CD4-positive, alpha-beta T cell (primary cell): ENCODE data around the gene GALNT18. TPM values are rescaled to one million over a fixed set of nuclear protein-coding genes. Genes with fewer than 3 reads are reported as not detected.

Source experiments
- ATAC-seq: fragments of 200-7000 bp; cut with Tn5 transposase; one replicate; pipeline ENCODE4 v1.10.0; 2022; ENCODE audit warnings: mild to moderate bottlenecking; ENCODE audit not compliant: poor library complexity
- CTCF ChIA-PET: fragments of 350-600 bp; sonication (Branson Sonifier 250); formaldehyde crosslinking; loops from one replicate; lab custom pipeline; 2021; ENCODE audit warnings: antibody characterized with exemption, inconsistent platforms; lab: Charles Lee
- POLR2A ChIA-PET: fragments of 350-600 bp; sonication (Branson Sonifier 250); formaldehyde crosslinking; loops from one replicate; lab custom pipeline; 2021; ENCODE audit warnings: antibody characterized with exemption, inconsistent platforms; lab: Charles Lee
- DNase-seq, 14 experiments: peaks; one replicate each; pipeline ENCODE4 v3.0.0-alpha.2; 2013 to 2020; ENCODE audit warnings: mixed read lengths in 2 of 14
- H3K27ac ChIP-seq, 2 donors: one replicate each; pipeline versions ENCODE4 v1.5.1 to v1.7.0; 2013; ENCODE audit warnings: low read length in 2 of 2, low read depth in 1 of 2, mild to moderate bottlenecking in 1 of 2
- H3K27me3 ChIP-seq, 2 experiments: 1 replicate in 1 of 2; 2 replicates in 1 of 2; pipeline versions ENCODE4 v1.6.1 to v1.7.0; 2013; ENCODE audit warnings: low read length in 2 of 2, control low read depth in 1 of 2, mild to moderate bottlenecking in 1 of 2, moderate library complexity in 1 of 2; ENCODE audit not compliant: insufficient read depth in 2 of 2, control insufficient read depth in 1 of 2
- H3K36me3 ChIP-seq: one replicate; pipeline ENCODE4 v1.6.1; 2013; ENCODE audit warnings: low read length, control low read depth; ENCODE audit not compliant: insufficient read depth
- H3K4me1 ChIP-seq: one replicate; pipeline ENCODE4 v1.6.1; 2013; ENCODE audit warnings: low read length, control low read depth; ENCODE audit not compliant: insufficient read depth
- H3K4me3 ChIP-seq: one replicate; pipeline ENCODE4 v1.5.1; 2013; ENCODE audit warnings: mild to moderate bottlenecking, low read length, moderate library complexity
- H3K9me3 ChIP-seq, 2 experiments: 1 replicate in 1 of 2; 2 replicates in 1 of 2; pipeline versions ENCODE4 v1.6.1 to v1.7.0; 2013; ENCODE audit warnings: low read length in 2 of 2, mild to moderate bottlenecking in 2 of 2, control low read depth in 1 of 2, moderate library complexity in 1 of 2; ENCODE audit not compliant: control insufficient read depth in 1 of 2, insufficient read depth in 1 of 2
- H3K27ac Mint-ChIP-seq: one replicate; pipeline ENCODE4 v1.8.0; 2020; ENCODE audit warnings: mixed read lengths
- H3K27me3 Mint-ChIP-seq: one replicate; pipeline ENCODE4 v1.8.0; 2021; ENCODE audit warnings: mixed read lengths
- H3K36me3 Mint-ChIP-seq: one replicate; pipeline ENCODE4 v1.8.0; 2021; ENCODE audit warnings: low read depth, mixed read lengths
- H3K4me1 Mint-ChIP-seq: one replicate; pipeline ENCODE4 v1.8.0; 2021; ENCODE audit warnings: low read depth, mixed read lengths
- H3K4me3 Mint-ChIP-seq: one replicate; pipeline ENCODE4 v1.8.0; 2020; ENCODE audit warnings: mild to moderate bottlenecking, mixed read lengths
- H3K9me3 Mint-ChIP-seq: one replicate; pipeline ENCODE4 v1.8.0; 2020; ENCODE audit warnings: mixed read lengths
- CTCF ChIP-seq: fragments of 200-600 bp; IDR thresholded peaks from one replicate; pipeline ENCODE4 v1.8.0; 2022; ENCODE audit warnings: antibody characterized with exemption, mild to moderate bottlenecking
- intact Hi-C, 2 experiments: fragments of 100-400 bp; cut with DNase I in 1 of 2; cut with micrococcal nuclease in 1 of 2; formaldehyde crosslinking; loops; one replicate each; pipeline versions ENCODE4 v1.15.1 to v1.9.0; 2023 to 2025; cut with DNase I, micrococcal nuclease
- total RNA-seq, 174 experiments: library from RNA in 2 of 174; stranded (reverse) in 2 of 174; gene quantifications; one replicate each; pipeline ENCODE4 v1.2.3 and lab custom pipeline; 2021 to 2026

The GALNT18 gene
- total RNA-seq, 2 experiments from 2014 or later, result 0.08 TPM; not detected in 1

- Mint-ChIP-seq H3K36me3 (no peaks in the 10 kb centered on the region), H3K9me3 (peaks cover 2% of the 10 kb centered on the region), H3K27me3 (peaks cover 5% of the 10 kb centered on the region), H3K27ac (no peak overlapping the region), H3K4me3 (no peak overlapping the region), H3K4me1 (no peaks in the 10 kb centered on the region)
- DNase-seq (no peak), ATAC-seq (no peak)
- intact Hi-C loops, result no loop called here
- Histone ChIP-seq H3K27ac (no peak overlapping the region), H3K4me1 (no peaks in the 10 kb centered on the region), H3K36me3 (no peaks in the 10 kb centered on the region), H3K27me3 (peaks cover 0 to 2% of the 10 kb centered on the region in 2 experiments), H3K9me3 (peaks cover 0 to 3% of the 10 kb centered on the region in 2 experiments), H3K4me3 (no peak overlapping the region)
- POLR2A ChIA-PET, result no interaction called here
- CTCF ChIA-PET, result no interaction called here
- TF ChIP-seq CTCF, result no peak
Measured at GRCh38 chr11:11370962-11371303, 250.9 kb downstream of the GALNT18 start.

DNA sequence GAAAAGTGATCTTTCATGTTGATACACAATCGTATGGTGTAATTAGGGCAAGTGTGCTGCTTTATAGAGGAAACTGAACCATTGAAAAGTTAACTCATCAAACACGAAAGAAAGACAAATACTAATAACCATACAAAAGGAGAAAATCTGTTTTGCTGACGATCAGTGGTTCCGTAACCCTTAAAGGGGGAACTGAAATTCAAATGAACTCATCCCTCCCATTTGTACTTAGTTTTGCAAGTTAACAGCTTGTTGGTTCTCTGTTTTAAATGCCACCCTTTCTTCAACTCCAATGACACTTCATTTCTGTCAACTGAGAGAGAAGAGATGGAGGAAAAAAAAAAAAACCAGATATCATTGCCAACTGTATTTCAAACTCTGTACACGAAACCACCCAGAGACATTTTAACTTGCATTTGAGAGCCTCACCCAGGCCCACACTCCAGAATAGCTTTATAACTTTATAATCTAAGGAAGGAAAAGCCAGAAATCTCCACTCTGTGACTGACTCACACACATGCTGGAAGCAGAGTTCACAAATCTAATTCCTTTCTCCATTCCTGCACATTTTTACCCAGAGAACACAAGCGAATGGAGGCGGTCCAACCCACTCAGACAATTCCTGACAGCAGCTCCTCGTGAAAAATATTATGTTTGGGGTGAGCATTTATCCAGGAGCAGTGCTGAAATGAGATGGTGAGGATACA lies 251.4 kb downstream of the GALNT18 start:
- no peaks in the 10 kb centered on the region for H3K4me1 ChIP-seq
- CTCF ChIA-PET, result no interaction called here
- no peaks in the 10 kb centered on the region for H3K36me3 ChIP-seq
- H3K9me3 ChIP-seq, result peaks cover 0 to 3% of the 10 kb centered on the region in 2 experiments
- Mint-ChIP-seq H3K4me1 (no peaks in the 10 kb centered on the region), H3K9me3 (peaks cover 2% of the 10 kb centered on the region), H3K27ac (no peak overlapping the region), H3K27me3 (peaks cover 9% of the 10 kb centered on the region), H3K36me3 (no peaks in the 10 kb centered on the region), H3K4me3 (no peak overlapping the region)
- TF ChIP-seq CTCF, result no peak
- peaks cover 0 to 2% of the 10 kb centered on the region in 2 experiments for H3K27me3 ChIP-seq
- intact Hi-C loops, result no loop called here
- ATAC-seq (no peak), DNase-seq (no peak)
- POLR2A ChIA-PET, result no interaction called here
- no peak overlapping the region for H3K27ac ChIP-seq
- H3K4me3 ChIP-seq, result no peak overlapping the region

- no peak overlapping the region for H3K4me3 ChIP-seq
- no peak overlapping the region for H3K27ac Mint-ChIP-seq
- TF ChIP-seq CTCF, result no peak
- no peaks in the 10 kb centered on the region for H3K4me1 Mint-ChIP-seq
- no peaks in the 10 kb centered on the region for H3K9me3 ChIP-seq
- DNase-seq (no peak), ATAC-seq (no peak)
- ChIA-PET POLR2A (no interaction called here), CTCF (no interaction called here)
- H3K27me3 Mint-ChIP-seq, result peaks cover 25% of the 10 kb centered on the region
- no peaks in the 10 kb centered on the region for H3K36me3 Mint-ChIP-seq
- no peaks in the 10 kb centered on the region for H3K27me3 ChIP-seq
- no peak overlapping the region for H3K27ac ChIP-seq
- H3K4me3 Mint-ChIP-seq, result no peak overlapping the region
- peaks cover 2% of the 10 kb centered on the region for H3K9me3 Mint-ChIP-seq
- intact Hi-C loops, result no loop called here
- no peaks in the 10 kb centered on the region for H3K36me3 ChIP-seq
- H3K4me1 ChIP-seq, result no peaks in the 10 kb centered on the region
Measured at GRCh38 chr11:11366793-11367192, 255.0 kb downstream of the GALNT18 start.
